HepG2 (cell line): ENCODE results near the gene NFATC3.

ENCODE experiments used
- ATF1 ChIP-seq: IDR thresholded peaks from 2 replicates; pipeline ENCODE4 v1.6.1; 2016; ENCODE audit warnings: mild to moderate bottlenecking, control low read depth
- CEBPZ ChIP-seq: IDR thresholded peaks from 2 replicates; pipeline ENCODE4 v1.6.1; 2012; ENCODE audit warnings: low read length, improper control_type of control experiment
- CTCF ChIP-seq: sonication (generic); formaldehyde crosslinking; IDR thresholded peaks from 2 replicates; pipeline ENCODE4 v1.5.0; 2020; ENCODE audit warnings: mild to moderate bottlenecking, missing genetic modification reagents, moderate library complexity
- JUN ChIP-seq: sonication (generic); formaldehyde crosslinking; IDR thresholded peaks from 2 replicates; pipeline ENCODE4 v1.4.0; 2020; ENCODE audit warnings: mild to moderate bottlenecking, missing genetic modification reagents
- MIER3 ChIP-seq: IDR thresholded peaks from 2 replicates; pipeline ENCODE4 v1.6.1; 2016; ENCODE audit warnings: missing compliant biosample characterization, borderline replicate concordance
- NFE2L2 ChIP-seq: fragments of 150-350 bp; IDR thresholded peaks from 2 replicates; pipeline ENCODE4 v1.6.1; 2014; ENCODE audit warnings: low read length
- SALL2 ChIP-seq: sonication (generic); formaldehyde crosslinking; IDR thresholded peaks from 2 replicates; pipeline ENCODE4 v1.8.1; 2023; ENCODE audit warnings: mild to moderate bottlenecking, missing genetic modification reagents, inconsistent platforms
- SIN3A ChIP-seq: IDR thresholded peaks from 2 replicates; pipeline ENCODE4 v1.6.1; 2011; ENCODE audit warnings: low read depth, mild to moderate bottlenecking, control low read depth, low read length, borderline replicate concordance
- SOX6 ChIP-seq, 2 experiments: fragments of 450-650 bp in 1 of 2; sonication (generic) in 1 of 2; formaldehyde crosslinking in 1 of 2; IDR thresholded peaks; 2 replicates each; pipeline versions ENCODE4 v1.4.0 to v1.6.1; 2017 to 2020; ENCODE audit warnings: antibody characterized with exemption in 1 of 2, mild to moderate bottlenecking in 1 of 2, missing genetic modification reagents in 1 of 2
- ZNF12 ChIP-seq: sonication (generic); formaldehyde crosslinking; IDR thresholded peaks from 2 replicates; pipeline ENCODE4 v1.5.0; 2020; ENCODE audit warnings: missing genetic modification reagents
- ZNF3 ChIP-seq: IDR thresholded peaks from 2 replicates; pipeline ENCODE4 v1.7.0; 2017; ENCODE audit warnings: inconsistent platforms
- ZNF761 ChIP-seq: sonication (generic); formaldehyde crosslinking; conservative IDR thresholded peaks from 2 replicates; pipeline ENCODE4 v1.4.0; 2020; ENCODE audit warnings: mild to moderate bottlenecking, missing genetic modification reagents
- ZNF777 ChIP-seq: sonication (generic); formaldehyde crosslinking; IDR thresholded peaks from 2 replicates; pipeline ENCODE4 v1.4.0; 2020; ENCODE audit warnings: missing genetic modification reagents

GRCh38 chr16:68233835-68234187 is 148.6 kb downstream of the NFATC3 start:
- TF ChIP-seq SIN3A, result no peak
- no peak for TF ChIP-seq ZNF3 (CRISPR knock-in tag)
- no peak for TF ChIP-seq SALL2 (CRISPR knock-in tag)
- TF ChIP-seq CTCF, result no peak
- no peak for TF ChIP-seq ATF1 (CRISPR knock-in tag)
- TF ChIP-seq SOX6 (IDR thresholded peaks at IDR 0.05), result no peak
- TF ChIP-seq SOX6 (CRISPR knock-in tag; IDR thresholded peaks at IDR 0.05), result no peak
- TF ChIP-seq NFE2L2, result no peak
- TF ChIP-seq JUN (CRISPR knock-in tag), result no peak
- no peak for TF ChIP-seq ZNF761
- no peak for TF ChIP-seq MIER3 (CRISPR knock-in tag)
- TF ChIP-seq ZNF777, result no peak
- no peak for TF ChIP-seq CEBPZ
- TF ChIP-seq ZNF12 (CRISPR knock-in tag), result no peak
